ENCODE measurements around the gene GALNT15. TPM values are rescaled to one million over a fixed set of nuclear protein-coding genes. Genes with fewer than 3 reads are reported as not detected.

Gene GALNT15
- 0.88 and 4.2 TPM in 2 replicates for total RNA-seq

GRCh38 chr3:16174389-16174788 lies at the start of gene GALNT15:
Gene GALNT15 (plus strand): TSS chr3:16174680. CDS start chr3:16175152, 472 bp downstream.

GRCh38 chr3:16264708-16265454 lies 90.4 kb downstream of the GALNT15 start, which contains the start of the genes DPH3 and OXNAD1:
Gene DPH3 (minus strand): TSS chr3:16264943. CDS start chr3:16264876, 67 bp downstream.
Gene OXNAD1 (plus strand): TSS chr3:16265212. CDS start chr3:16270953, 5,741 bp downstream.

Other genes starting within 250 kb of the GALNT15 start
- 26.5 and 36.8 TPM in 2 replicates for gene DPH3, start 90.3 kb downstream of the GALNT15 start, total RNA-seq
- gene OXNAD1, start 90.5 kb downstream of the GALNT15 start, total RNA-seq: 7.0 and 14.3 TPM in 2 replicates

All from placental pericyte (primary cell).